Thoracic aorta (tissue), 2 donors: ENCODE data around the gene TRAPPC2L. TPM values are rescaled to one million over a fixed set of nuclear protein-coding genes. Genes with fewer than 3 reads are reported as not detected.

Source experiments
- ATAC-seq: fragments of 150-250 bp; one replicate; pipeline ENCODE4 v1.8.0; 2017; ENCODE audit warnings: low read depth; ENCODE audit not compliant: insufficient number of reproducible peaks, low FRiP score
- DNase-seq: peaks from one replicate; pipeline ENCODE4 v3.0.0-alpha.2; 2020; ENCODE audit warnings: low spot score
- H3K27ac ChIP-seq, 2 donors: fragments of 200-600 bp; sonication (generic); 1 replicate in 1 of 2; 2 replicates in 1 of 2; pipeline ENCODE4 v1.5.1; 2016; ENCODE audit warnings: mild to moderate bottlenecking in 2 of 2, moderate library complexity in 2 of 2
- H3K27me3 ChIP-seq: fragments of 200-600 bp; sonication (generic); replicated peaks from 2 replicates; pipeline ENCODE4 v1.6.0; 2016; ENCODE audit warnings: mild to moderate bottlenecking; ENCODE audit not compliant: insufficient read depth
- H3K36me3 ChIP-seq: fragments of 200-600 bp; sonication (generic); one replicate; pipeline ENCODE4 v1.5.1; 2016
- H3K4me1 ChIP-seq, 2 donors: fragments of 200-600 bp; sonication (generic); 1 replicate in 1 of 2; 2 replicates in 1 of 2; pipeline versions ENCODE4 v1.5.1 to v1.6.0; 2016; ENCODE audit warnings: low read depth in 2 of 2, mild to moderate bottlenecking in 1 of 2; ENCODE audit not compliant: control insufficient read depth in 1 of 2
- H3K4me3 ChIP-seq: fragments of 200-600 bp; sonication (generic); 2 replicates; pipeline ENCODE4 v1.5.1; 2016; ENCODE audit warnings: mild to moderate bottlenecking
- H3K9me3 ChIP-seq: fragments of 200-600 bp; sonication (generic); 2 replicates; pipeline ENCODE4 v1.5.1; 2016
- total RNA-seq, 2 donors: library from RNA; depleted of rRNA; stranded (reverse); fragments of >200 nt; gene quantifications; one replicate each; pipeline versions ENCODE4 v1.1.0 to v1.2.3, GENCODE V29; 2016
- TF ChIP-seq, protein P1 (sequence below): fragments of 200-600 bp; sonication (generic); IDR thresholded peaks from one replicate; pipeline ENCODE4 v1.5.1; 2019; ENCODE audit warnings: antibody characterized with exemption

Gene TRAPPC2L
- total RNA-seq, 2 donors from 2014 or later, result 12.4 to 31.4 TPM

DNA sequence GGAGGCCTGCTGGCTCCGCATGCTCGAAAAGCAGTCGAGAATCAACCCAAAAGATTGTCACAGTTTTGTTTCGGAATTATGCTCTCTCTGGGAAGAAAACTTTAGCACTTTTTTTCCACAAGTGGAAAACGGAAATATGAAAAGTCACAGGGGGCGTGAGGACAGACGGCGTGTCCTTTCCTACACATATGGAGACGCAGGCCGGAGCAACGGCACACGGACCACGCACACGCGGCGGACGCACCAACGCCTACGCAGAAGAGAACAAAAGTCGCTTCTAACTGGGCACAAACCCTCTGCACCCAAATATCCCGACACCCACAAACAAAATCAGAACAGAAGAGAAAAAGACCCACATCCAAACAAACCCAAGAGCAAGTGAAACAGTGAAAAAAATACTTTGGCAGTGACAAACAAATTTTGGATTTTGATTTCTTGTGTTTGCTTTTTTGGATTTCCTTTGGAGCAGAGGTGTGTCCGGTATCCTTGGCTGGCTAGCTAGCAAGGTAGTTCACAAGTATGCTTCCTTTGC is 18.8 kb downstream of the TRAPPC2L start:
- Histone ChIP-seq H3K36me3 (no peaks in the 10 kb centered on the region), H3K9me3 (no peaks in the 10 kb centered on the region), H3K4me1 (no peaks in the 10 kb centered on the region), H3K27me3 (no peaks in the 10 kb centered on the region), H3K27ac (no peak overlapping the region), H3K4me3 (no peak overlapping the region)
- DNase-seq, result no peak
- TF ChIP-seq, protein P1, sequence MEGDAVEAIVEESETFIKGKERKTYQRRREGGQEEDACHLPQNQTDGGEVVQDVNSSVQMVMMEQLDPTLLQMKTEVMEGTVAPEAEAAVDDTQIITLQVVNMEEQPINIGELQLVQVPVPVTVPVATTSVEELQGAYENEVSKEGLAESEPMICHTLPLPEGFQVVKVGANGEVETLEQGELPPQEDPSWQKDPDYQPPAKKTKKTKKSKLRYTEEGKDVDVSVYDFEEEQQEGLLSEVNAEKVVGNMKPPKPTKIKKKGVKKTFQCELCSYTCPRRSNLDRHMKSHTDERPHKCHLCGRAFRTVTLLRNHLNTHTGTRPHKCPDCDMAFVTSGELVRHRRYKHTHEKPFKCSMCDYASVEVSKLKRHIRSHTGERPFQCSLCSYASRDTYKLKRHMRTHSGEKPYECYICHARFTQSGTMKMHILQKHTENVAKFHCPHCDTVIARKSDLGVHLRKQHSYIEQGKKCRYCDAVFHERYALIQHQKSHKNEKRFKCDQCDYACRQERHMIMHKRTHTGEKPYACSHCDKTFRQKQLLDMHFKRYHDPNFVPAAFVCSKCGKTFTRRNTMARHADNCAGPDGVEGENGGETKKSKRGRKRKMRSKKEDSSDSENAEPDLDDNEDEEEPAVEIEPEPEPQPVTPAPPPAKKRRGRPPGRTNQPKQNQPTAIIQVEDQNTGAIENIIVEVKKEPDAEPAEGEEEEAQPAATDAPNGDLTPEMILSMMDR, result no peak
- ATAC-seq, result no peak

DNA sequence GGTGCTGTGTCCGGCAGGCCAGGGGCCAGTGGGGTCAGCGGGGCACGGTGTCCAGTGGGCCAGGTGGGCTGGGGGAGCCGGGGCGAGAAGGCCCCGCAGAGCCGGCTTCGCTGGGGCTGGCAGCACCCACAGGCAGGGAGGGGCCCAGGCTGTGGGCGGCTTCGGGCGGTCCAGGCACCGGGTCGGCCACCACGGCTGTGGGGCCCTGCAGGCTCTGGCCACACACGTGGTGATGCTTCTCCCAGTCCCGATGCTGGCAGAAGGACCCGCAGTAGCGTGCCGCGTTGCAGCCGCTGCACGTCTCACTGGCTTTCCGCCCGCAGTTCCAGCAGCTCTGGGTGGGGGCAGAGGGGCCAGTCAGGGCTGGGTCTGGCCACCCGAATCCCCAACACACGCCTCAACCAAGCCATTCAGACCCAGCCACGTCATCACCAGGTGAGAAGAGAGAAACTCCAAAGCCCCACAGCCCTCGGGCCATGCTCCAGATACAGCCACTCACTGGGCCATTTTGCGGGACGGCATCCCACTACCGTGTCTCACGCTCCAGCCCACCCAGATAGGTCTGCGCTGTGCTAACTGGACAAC is 20.1 kb downstream of the TRAPPC2L start:
- DNase-seq (no peak), ATAC-seq (no peak)
- Histone ChIP-seq H3K9me3 (no peaks in the 10 kb centered on the region), H3K4me1 (no peaks in the 10 kb centered on the region), H3K36me3 (no peaks in the 10 kb centered on the region), H3K27me3 (no peaks in the 10 kb centered on the region), H3K27ac (no peak overlapping the region), H3K4me3 (no peak overlapping the region)
- TF ChIP-seq, protein P1, result no peak

DNA sequence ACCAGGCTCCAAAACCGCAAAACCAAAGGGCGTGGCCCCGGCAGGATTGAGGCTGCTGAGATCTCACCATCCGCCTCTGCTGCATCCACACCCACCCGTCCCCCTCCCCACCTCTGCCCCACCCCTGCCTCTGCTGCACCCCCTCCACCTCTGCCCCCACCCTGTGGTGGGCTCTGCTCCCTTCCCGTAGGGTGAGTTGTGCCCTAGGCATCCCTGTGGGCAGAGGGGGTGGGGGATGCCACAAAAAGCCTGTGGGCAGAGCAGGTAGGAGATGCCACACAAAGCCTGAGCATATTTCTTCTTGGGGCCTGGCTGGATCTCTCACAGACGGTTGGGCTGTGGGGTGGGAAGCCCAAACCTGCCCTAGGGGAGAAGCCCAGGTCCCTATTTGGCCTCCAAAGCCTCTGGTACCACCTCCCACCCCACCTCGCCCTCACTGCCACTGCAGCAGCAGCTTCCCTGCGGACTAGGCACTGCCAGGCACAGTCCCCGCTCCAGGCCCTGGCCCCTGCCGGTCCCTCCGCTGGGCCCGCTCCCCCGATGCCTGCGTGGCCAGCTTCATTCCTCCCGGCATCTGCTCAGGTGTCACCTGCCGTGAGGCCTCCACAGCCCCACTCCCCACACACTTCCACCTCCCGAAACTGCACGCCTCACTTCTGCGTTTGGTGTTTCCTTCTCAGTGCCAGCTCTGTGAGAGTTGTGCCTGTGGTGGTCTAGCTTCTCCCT is 20.8 kb downstream of the TRAPPC2L start:
- no peaks in the 10 kb centered on the region for H3K9me3 ChIP-seq
- TF ChIP-seq, protein P1, result no peak
- no peak overlapping the region for H3K4me3 ChIP-seq
- no peak for DNase-seq
- H3K36me3 ChIP-seq, result no peaks in the 10 kb centered on the region
- H3K27ac ChIP-seq, result no peak overlapping the region
- no peak for ATAC-seq
- no peaks in the 10 kb centered on the region for H3K27me3 ChIP-seq
- no peaks in the 10 kb centered on the region for H3K4me1 ChIP-seq

DNA sequence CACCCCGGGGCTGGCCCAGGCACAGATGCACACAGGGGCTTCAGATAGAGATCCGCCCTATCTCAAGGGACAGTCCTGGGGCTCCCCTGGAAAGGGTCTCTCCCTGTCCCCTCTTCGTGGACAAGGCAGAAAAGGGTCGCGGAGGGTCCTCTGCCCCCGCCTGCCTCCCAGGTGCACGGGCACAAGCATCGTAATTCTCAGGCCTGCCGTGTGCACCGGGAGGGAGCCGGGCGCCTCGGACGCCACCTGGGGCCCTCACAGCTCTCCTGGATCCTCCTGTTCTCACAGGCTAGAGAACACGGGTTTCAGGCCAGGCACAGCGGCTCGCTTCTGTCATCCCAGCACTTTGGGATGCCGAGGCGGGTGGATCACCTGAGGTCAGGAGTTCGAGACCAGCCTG is 21.4 kb downstream of the TRAPPC2L start:
- no peak overlapping the region for H3K27ac ChIP-seq
- H3K4me3 ChIP-seq, result no peak overlapping the region
- TF ChIP-seq, protein P1, result no peak
- H3K36me3 ChIP-seq, result no peaks in the 10 kb centered on the region
- ATAC-seq (no peak), DNase-seq (no peak)
- H3K27me3 ChIP-seq, result no peaks in the 10 kb centered on the region
- H3K4me1 ChIP-seq, result no peaks in the 10 kb centered on the region
- no peaks in the 10 kb centered on the region for H3K9me3 ChIP-seq

DNA sequence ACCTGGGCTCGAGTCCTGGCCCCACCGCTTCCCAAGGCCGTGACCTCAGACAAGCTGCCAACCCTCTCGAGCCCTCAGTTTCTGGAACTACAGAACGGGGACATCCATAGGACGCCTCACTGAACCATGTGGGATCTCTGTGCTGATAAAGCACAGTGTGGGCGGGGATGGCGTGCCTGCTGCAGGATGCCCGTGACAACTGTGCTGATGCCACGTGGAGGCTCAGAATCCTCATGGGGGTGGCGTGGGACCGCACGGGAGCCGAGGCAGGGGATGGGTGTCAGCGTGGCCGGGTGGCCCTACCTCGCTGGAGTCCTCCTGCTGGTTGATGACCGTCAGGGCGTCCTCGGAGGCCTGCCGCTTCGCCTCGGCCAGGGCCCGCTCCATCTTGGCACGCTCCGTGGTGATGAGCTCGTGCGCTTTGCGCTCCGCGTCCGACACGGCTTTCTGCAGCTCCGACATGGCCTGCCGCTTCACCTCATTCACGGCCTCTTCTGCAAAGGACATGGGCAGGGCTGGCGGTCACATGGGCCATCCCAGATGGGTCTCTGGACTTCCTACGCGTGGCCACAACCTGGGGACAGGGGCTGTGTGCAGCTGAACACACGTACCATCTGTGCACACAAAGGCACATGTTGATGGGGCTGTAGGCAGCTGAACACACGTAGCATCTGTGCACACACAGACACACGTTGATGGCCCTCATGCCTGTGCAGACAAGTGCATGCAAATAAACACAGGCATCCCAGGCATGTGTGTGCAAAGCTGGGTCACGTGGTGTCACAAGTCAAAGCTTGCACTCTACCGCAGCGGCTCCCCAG is 22.2 kb downstream of the TRAPPC2L start:
- TF ChIP-seq, protein P1, result no peak
- no peak for ATAC-seq
- Histone ChIP-seq H3K4me3 (no peak overlapping the region), H3K36me3 (no peaks in the 10 kb centered on the region), H3K27me3 (no peaks in the 10 kb centered on the region), H3K27ac (no peak overlapping the region), H3K9me3 (no peaks in the 10 kb centered on the region), H3K4me1 (no peaks in the 10 kb centered on the region)
- DNase-seq, result no peak
